Peyer's patch (tissue), 4 donors: ENCODE data around the gene CFAP141.

Experiments used
- CTCF ChIP-seq, 6 experiments: fragments of 450-650 bp in 4 of 6; fragments of 200-600 bp in 2 of 6; sonication (generic) in 1 of 6; IDR thresholded peaks; one replicate each; pipeline ENCODE4 v1.5.1; 2017 to 2019; ENCODE audit warnings: antibody characterized with exemption in 6 of 6, mild to moderate bottlenecking in 3 of 6, moderate library complexity in 1 of 6
- POLR2A ChIP-seq, 2 donors: fragments of 450-650 bp; IDR thresholded peaks; one replicate each; pipeline ENCODE4 v1.5.1; 2017; ENCODE audit warnings: antibody characterized with exemption in 2 of 2, mild to moderate bottlenecking in 2 of 2, moderate library complexity in 2 of 2

GRCh38 chr1:154157520-154158306 lies 48.4 kb downstream of the CFAP141 start:
- TF ChIP-seq POLR2A (IDR thresholded peaks at IDR 0.05) (no peak), CTCF (IDR thresholded peaks at IDR 0.05) (no peak)
